ENCODE data around the gene SLC9A6. TPM values are rescaled to one million over a fixed set of nuclear protein-coding genes. Genes with fewer than 3 reads are reported as not detected.

SLC9A6 gene
- polyA plus RNA-seq, 3 donors = 5.8 to 15.7 (median 14.2) TPM

DNA sequence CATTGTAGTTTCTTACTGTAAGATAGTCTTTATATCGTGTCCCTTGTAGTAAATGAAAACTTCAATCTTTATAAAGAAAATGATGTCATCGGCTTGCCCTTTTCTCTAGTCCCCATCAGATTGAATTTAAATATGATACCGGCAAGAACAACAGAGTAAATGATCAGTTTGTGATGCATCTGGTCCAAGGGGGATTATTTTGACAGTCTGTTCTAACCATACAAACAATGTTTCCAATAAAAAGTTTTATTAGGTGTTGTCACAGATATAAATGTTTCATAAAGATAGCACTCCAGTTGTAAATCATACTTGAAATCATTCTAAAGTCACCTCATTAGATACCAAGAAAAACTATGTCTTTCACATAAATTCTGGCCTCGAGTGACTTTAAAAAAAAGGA is 72.3 kb downstream of the SLC9A6 start:
- Histone ChIP-seq H2AFZ (ENCODE audit: insufficient read depth, low read depth, low read length, poor library complexity, severe bottlenecking) (no peak overlapping the region), H3K4me2 (replicated peaks; ENCODE audit: extremely low read depth, low read length, poor library complexity, severe bottlenecking) (no peak overlapping the region), H3K36me3 (replicated peaks in 1 of 2; ENCODE audit: control insufficient read depth in 1 of 2, insufficient read depth in 2 of 2, low read length in 2 of 2) (no peaks in the 10 kb centered on the region), H3K27ac (ENCODE audit: low read depth in 1 of 2, low read length in 2 of 2) (no peak overlapping the region), H4K20me1 (ENCODE audit: insufficient read depth, low read length) (no peaks in the 10 kb centered on the region), H3K9me3 (replicated peaks in 1 of 2; ENCODE audit: control insufficient read depth in 1 of 2, insufficient read depth in 1 of 2, low read length in 2 of 2) (no peaks in the 10 kb centered on the region), H3K9ac (ENCODE audit: insufficient read depth, low read length, poor library complexity, severe bottlenecking) (no peak overlapping the region), H3K79me2 (ENCODE audit: insufficient read depth, low read length) (no peaks in the 10 kb centered on the region), H3K27me3 (ENCODE audit: control insufficient read depth in 2 of 2, insufficient read depth in 2 of 2, low read length in 2 of 2) (no peaks in the 10 kb centered on the region), H3K4me1 (ENCODE audit: control insufficient read depth in 1 of 2, insufficient read depth in 2 of 2, low read length in 2 of 2) (no peaks in the 10 kb centered on the region), H3K4me3 (replicated peaks in 1 of 3; ENCODE audit: low read depth in 2 of 3, low read length in 3 of 3) (no peak overlapping the region)
- TF ChIP-seq, protein P1, sequence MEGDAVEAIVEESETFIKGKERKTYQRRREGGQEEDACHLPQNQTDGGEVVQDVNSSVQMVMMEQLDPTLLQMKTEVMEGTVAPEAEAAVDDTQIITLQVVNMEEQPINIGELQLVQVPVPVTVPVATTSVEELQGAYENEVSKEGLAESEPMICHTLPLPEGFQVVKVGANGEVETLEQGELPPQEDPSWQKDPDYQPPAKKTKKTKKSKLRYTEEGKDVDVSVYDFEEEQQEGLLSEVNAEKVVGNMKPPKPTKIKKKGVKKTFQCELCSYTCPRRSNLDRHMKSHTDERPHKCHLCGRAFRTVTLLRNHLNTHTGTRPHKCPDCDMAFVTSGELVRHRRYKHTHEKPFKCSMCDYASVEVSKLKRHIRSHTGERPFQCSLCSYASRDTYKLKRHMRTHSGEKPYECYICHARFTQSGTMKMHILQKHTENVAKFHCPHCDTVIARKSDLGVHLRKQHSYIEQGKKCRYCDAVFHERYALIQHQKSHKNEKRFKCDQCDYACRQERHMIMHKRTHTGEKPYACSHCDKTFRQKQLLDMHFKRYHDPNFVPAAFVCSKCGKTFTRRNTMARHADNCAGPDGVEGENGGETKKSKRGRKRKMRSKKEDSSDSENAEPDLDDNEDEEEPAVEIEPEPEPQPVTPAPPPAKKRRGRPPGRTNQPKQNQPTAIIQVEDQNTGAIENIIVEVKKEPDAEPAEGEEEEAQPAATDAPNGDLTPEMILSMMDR (IDR thresholded peaks at IDR 0.05) = no peak
- no peak for DNase-seq
- peaks cover 0 to 6% (median 0%) of the 10 kb centered on the region in 3 donors for H3K27me3 Mint-ChIP-seq (ENCODE audit: low read depth in 3 of 3)
- H3K9me3 Mint-ChIP-seq = no peaks in the 10 kb centered on the region
- H3K36me3 Mint-ChIP-seq = no peaks in the 10 kb centered on the region
- no peaks in the 10 kb centered on the region for H3K4me1 Mint-ChIP-seq
- intact Hi-C loops (cut with micrococcal nuclease) = no loop called here
- no peak overlapping the region for H3K27ac Mint-ChIP-seq
- H3K4me3 Mint-ChIP-seq = no peak overlapping the region
- WGBS (ENCODE audit: insufficient coverage) = no CpG with 5 or more reads among the region's 4 CpGs

DNA sequence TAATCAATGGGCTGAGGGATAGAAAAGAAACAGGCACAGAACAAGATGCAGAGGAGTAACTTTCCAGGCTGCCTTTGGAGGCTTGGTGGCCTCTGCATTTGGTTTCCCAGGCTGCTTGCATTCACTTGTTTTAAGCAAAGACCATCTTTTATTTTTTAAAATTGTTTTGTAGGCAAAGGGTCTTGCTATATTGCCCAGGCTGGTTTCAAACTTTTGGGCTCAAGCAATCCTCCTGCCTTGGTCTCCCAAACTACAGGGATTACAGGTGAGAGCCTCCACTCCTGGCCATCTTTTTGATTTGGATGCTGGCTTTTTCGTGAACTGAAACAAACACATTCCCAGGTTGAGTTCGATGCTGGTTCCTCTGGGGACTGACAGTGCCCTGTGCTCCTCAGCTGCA is 74.1 kb downstream of the SLC9A6 start:
- TF ChIP-seq, protein P1 (IDR thresholded peaks at IDR 0.05) = no peak
- WGBS (ENCODE audit: insufficient coverage) = 100% methylated on average over 1 of the region's 2 CpGs
- H3K36me3 ChIP-seq (replicated peaks in 1 of 2; ENCODE audit: control insufficient read depth in 1 of 2, insufficient read depth in 2 of 2, low read length in 2 of 2) = no peaks in the 10 kb centered on the region
- H3K9ac ChIP-seq (ENCODE audit: insufficient read depth, low read length, poor library complexity, severe bottlenecking) = no peak overlapping the region
- no peak overlapping the region for H3K4me3 Mint-ChIP-seq
- no peaks in the 10 kb centered on the region for H3K9me3 Mint-ChIP-seq
- H3K4me1 Mint-ChIP-seq = peaks cover 12% of the 10 kb centered on the region
- peaks cover 9 to 12% of the 10 kb centered on the region in 2 donors for H3K4me1 ChIP-seq (ENCODE audit: control insufficient read depth in 1 of 2, insufficient read depth in 2 of 2, low read length in 2 of 2)
- H3K27me3 ChIP-seq (ENCODE audit: control insufficient read depth in 2 of 2, insufficient read depth in 2 of 2, low read length in 2 of 2) = no peaks in the 10 kb centered on the region
- H3K4me2 ChIP-seq (replicated peaks; ENCODE audit: extremely low read depth, low read length, poor library complexity, severe bottlenecking) = no peak overlapping the region
- no peaks in the 10 kb centered on the region for H3K36me3 Mint-ChIP-seq
- no peak overlapping the region for H2AFZ ChIP-seq (ENCODE audit: insufficient read depth, low read depth, low read length, poor library complexity, severe bottlenecking)
- DNase-seq = no peak
- intact Hi-C loops (cut with micrococcal nuclease) = no loop called here
- no peak overlapping the region for H3K27ac Mint-ChIP-seq
- H4K20me1 ChIP-seq (ENCODE audit: insufficient read depth, low read length) = no peaks in the 10 kb centered on the region
- peaks cover 0 to 3% (median 0%) of the 10 kb centered on the region in 3 donors for H3K27me3 Mint-ChIP-seq (ENCODE audit: low read depth in 3 of 3)
- no peak overlapping the region for H3K4me3 ChIP-seq (replicated peaks in 1 of 3; ENCODE audit: low read depth in 2 of 3, low read length in 3 of 3)
- H3K27ac ChIP-seq (ENCODE audit: low read depth in 1 of 2, low read length in 2 of 2) = no peak overlapping the region
- no peaks in the 10 kb centered on the region for H3K9me3 ChIP-seq (replicated peaks in 1 of 2; ENCODE audit: control insufficient read depth in 1 of 2, insufficient read depth in 1 of 2, low read length in 2 of 2)
- no peaks in the 10 kb centered on the region for H3K79me2 ChIP-seq (ENCODE audit: insufficient read depth, low read length)

Data from CD14-positive monocyte (primary cell).